ENCODE results near the gene PGC. TPM values are rescaled to one million over a fixed set of nuclear protein-coding genes. Genes with fewer than 3 reads are reported as not detected.

Gene PGC
- total and polyA plus RNA-seq, 9 donors = 0.53 to 0.94 (median 0.81) TPM; not detected in 6

DNA sequence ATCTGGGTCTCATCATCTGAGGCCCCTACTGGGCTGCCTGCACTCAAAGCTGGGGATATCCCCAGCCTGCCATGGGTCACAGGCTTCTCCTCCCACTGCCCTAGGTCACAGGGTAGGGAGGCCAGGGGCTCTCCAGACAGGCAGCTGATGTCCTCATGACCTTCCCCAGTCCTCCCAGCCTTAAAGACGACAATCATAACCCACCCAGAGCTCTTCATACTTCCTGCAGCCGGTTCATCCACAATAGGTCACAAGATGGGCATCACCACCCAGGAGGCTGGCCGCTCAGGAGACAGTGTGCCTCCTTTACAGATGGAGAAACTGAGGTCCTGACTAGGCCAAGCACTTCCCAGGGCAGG is 27.0 kb downstream of the PGC start:
- TF ChIP-seq, protein P1, sequence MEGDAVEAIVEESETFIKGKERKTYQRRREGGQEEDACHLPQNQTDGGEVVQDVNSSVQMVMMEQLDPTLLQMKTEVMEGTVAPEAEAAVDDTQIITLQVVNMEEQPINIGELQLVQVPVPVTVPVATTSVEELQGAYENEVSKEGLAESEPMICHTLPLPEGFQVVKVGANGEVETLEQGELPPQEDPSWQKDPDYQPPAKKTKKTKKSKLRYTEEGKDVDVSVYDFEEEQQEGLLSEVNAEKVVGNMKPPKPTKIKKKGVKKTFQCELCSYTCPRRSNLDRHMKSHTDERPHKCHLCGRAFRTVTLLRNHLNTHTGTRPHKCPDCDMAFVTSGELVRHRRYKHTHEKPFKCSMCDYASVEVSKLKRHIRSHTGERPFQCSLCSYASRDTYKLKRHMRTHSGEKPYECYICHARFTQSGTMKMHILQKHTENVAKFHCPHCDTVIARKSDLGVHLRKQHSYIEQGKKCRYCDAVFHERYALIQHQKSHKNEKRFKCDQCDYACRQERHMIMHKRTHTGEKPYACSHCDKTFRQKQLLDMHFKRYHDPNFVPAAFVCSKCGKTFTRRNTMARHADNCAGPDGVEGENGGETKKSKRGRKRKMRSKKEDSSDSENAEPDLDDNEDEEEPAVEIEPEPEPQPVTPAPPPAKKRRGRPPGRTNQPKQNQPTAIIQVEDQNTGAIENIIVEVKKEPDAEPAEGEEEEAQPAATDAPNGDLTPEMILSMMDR (IDR thresholded peaks at IDR 0.05) = no peak
- TF ChIP-seq EP300 (IDR thresholded peaks at IDR 0.05) = no peak
- no peak for TF ChIP-seq POLR2A (IDR thresholded peaks at IDR 0.05)
- no peak for DNase-seq
- intact Hi-C loops (cut with DNase I) = no loop called here
- no peaks in the 10 kb centered on the region for H3K27me3 ChIP-seq
- H3K4me3 ChIP-seq = no peak overlapping the region
- no peaks in the 10 kb centered on the region for H3K36me3 ChIP-seq
- 81 to 88% (median 86%) methylated on average over 3 of the region's 3 CpGs for WGBS, 3 donors
- peaks cover 1% of the 10 kb centered on the region for H3K4me1 ChIP-seq (ENCODE audit: insufficient read depth)
- no peak overlapping the region for H3K27ac ChIP-seq
- no peaks in the 10 kb centered on the region for H3K9me3 ChIP-seq

DNA sequence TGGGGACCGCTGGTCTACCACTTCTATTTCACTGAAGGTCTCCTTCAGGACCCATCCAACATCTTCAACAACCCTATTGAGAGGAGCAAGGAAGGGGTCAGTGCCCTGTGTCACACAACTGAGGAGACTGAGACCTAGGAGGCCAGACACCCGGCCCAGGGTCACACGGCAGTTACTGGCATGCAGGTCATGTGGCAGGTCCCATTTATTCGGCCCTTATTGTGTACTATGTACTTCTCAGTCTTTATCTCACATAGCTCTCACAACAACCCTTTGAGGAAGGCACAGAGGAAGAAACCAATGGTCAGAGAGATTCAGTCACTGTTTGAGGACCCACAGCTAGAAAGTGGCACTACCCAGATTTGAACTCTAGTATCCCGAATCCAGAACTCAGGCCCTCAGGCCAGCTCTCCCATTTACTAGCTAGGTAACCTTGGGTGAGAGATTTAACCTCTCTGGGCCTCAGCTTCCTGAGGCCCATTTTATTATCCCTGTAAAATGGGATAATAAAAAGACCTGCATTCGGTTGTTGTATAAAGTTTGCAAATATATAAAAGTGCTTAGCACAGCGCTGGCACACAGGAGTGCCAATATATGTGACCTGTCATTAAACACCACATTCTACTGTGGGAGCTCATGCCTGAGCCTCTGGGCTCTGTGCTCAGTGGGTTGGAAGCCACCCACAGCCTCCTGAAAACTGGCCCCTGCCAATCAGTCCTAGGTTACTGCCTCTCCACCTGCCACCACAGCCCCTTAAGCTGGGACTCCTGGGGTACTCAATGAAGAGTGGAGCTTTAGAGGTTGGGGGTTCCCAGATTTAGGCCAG is 27.5 kb downstream of the PGC start:
- Histone ChIP-seq H3K4me1 (ENCODE audit: insufficient read depth) (peaks cover 1% of the 10 kb centered on the region), H3K4me3 (no peak overlapping the region), H3K27ac (no peak overlapping the region), H3K9me3 (no peaks in the 10 kb centered on the region), H3K27me3 (no peaks in the 10 kb centered on the region), H3K36me3 (no peaks in the 10 kb centered on the region)
- 87 to 93% (median 90%) methylated on average over 7 of the region's 7 CpGs for WGBS, 3 donors
- no peak for DNase-seq
- TF ChIP-seq POLR2A (IDR thresholded peaks at IDR 0.05) (no peak), EP300 (IDR thresholded peaks at IDR 0.05) (no peak)
- TF ChIP-seq, protein P1 (IDR thresholded peaks at IDR 0.05) = no peak
- intact Hi-C loops (cut with DNase I) = no loop called here

DNA sequence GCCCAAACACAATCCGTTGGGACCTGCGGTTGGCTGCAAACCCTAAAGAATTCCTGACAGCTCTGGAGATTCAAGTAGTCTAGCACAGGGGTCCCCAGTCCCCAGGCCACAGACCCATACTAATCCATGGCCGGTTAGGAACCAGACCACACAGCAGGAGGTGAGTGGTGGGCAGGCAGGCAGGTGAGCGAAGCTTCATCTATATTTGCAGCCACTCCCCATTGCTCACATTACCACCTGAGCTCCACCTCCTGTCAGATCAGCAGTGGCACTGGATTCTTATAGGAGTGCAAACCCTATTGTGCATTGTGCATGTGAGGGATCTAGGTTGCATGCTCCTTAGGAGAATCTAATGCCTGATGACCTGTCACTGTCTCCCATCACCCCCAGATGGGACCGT is 28.4 kb downstream of the PGC start:
- intact Hi-C loops (cut with DNase I) = no loop called here
- Histone ChIP-seq H3K36me3 (no peaks in the 10 kb centered on the region), H3K4me1 (ENCODE audit: insufficient read depth) (peaks cover 1% of the 10 kb centered on the region), H3K9me3 (no peaks in the 10 kb centered on the region), H3K27ac (no peak overlapping the region), H3K27me3 (no peaks in the 10 kb centered on the region), H3K4me3 (no peak overlapping the region)
- TF ChIP-seq POLR2A (IDR thresholded peaks at IDR 0.05) = no peak
- no peak for TF ChIP-seq EP300 (IDR thresholded peaks at IDR 0.05)
- TF ChIP-seq, protein P1 (IDR thresholded peaks at IDR 0.05) = no peak
- no peak for DNase-seq
- 81 to 92% (median 91%) methylated on average over 5 of the region's 5 CpGs for WGBS, 3 donors

DNA sequence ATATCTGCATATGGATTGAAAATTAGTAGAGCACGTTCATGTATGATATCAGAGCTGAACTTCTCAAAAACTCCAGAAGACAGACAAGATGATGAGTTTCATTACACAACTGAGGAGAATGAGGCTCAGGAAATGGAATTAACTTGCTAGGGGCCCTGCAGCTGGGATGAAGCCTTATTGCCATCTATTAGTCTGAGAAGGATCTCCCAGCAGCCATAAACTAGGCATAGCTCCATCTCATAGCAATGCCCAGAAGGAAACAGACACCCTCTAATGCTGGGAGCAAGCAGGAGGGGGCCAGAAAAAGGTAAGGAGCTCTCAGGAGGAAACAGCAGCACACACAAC is 29.8 kb downstream of the PGC start:
- no peaks in the 10 kb centered on the region for H3K9me3 ChIP-seq
- H3K27me3 ChIP-seq = no peaks in the 10 kb centered on the region
- no peak overlapping the region for H3K4me3 ChIP-seq
- peaks cover 1% of the 10 kb centered on the region for H3K4me1 ChIP-seq (ENCODE audit: insufficient read depth)
- WGBS, 3 donors = 79 to 87% (median 83%) methylated on average over 1 of the region's 1 CpG
- intact Hi-C loops (cut with DNase I) = no loop called here
- H3K27ac ChIP-seq = no peak overlapping the region
- no peak for DNase-seq
- TF ChIP-seq, protein P1 (IDR thresholded peaks at IDR 0.05) = no peak
- TF ChIP-seq POLR2A (IDR thresholded peaks at IDR 0.05) (no peak), EP300 (IDR thresholded peaks at IDR 0.05) (no peak)
- H3K36me3 ChIP-seq = no peaks in the 10 kb centered on the region

All from ovary (tissue), 9 donors.